GM20000 (cell line): ENCODE measurements around the gene MYO18B.

Experiments used
- DNase-seq: peaks from one replicate; pipeline ENCODE4 v3.0.0; 2012; ENCODE audit warnings: low spot score
- CTCF ChIP-seq: IDR thresholded peaks from 2 replicates; pipeline ENCODE4 v1.5.1; 2012; ENCODE audit warnings: mild to moderate bottlenecking, control low read depth; ENCODE audit errors: extremely low read depth, missing control alignments

The MYO18B gene

GRCh38 chr22:25987948-25988347, 246.0 kb downstream of the MYO18B start:
- peak; percentile 15 for DNase-seq
- no peak for TF ChIP-seq CTCF

DNA sequence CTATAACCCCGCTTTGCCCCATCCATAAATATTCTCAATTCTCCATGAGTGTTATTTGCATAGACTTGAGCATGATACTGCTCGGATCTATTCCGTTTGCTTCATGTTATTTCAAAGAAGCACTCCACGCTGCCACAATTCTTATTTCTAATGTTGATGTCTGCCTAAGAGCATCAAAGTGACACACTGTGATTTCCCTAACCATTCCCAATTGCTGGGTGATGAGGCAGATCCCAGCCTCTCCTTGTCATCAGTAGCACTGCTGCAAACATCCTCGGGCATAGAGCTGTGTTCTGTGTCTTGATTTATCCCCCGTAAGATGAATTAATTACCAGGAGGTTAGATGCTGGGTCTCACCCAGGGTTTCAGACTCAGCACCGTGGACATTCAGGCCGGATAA, 249.0 kb downstream of the MYO18B start:
- TF ChIP-seq CTCF, result no peak
- DNase-seq, result no peak

DNA sequence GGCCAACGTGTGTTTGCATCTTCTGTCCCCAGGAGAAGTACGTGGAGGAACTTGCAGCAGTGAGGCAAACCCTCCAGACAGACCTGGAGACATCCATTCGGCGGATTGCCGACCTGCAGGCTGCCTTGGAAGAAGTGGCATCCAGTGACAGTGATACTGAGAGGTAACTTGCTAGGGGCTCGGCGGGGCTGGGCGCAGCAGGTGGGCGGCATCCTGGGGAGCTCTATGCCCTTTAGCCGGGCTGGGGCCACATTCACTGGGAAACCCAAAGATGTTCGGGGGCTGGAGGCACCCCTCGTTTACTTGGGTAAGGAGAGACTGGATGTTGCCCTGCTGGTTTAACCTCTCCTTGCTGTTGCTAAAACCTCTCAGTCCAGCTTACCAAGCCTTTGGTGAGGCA, 250.3 kb downstream of the MYO18B start:
- TF ChIP-seq CTCF, result no peak
- no peak for DNase-seq

GRCh38 chr22:25996669-25997068, 254.7 kb downstream of the MYO18B start:
- TF ChIP-seq CTCF, result no peak
- DNase-seq, result no peak

DNA sequence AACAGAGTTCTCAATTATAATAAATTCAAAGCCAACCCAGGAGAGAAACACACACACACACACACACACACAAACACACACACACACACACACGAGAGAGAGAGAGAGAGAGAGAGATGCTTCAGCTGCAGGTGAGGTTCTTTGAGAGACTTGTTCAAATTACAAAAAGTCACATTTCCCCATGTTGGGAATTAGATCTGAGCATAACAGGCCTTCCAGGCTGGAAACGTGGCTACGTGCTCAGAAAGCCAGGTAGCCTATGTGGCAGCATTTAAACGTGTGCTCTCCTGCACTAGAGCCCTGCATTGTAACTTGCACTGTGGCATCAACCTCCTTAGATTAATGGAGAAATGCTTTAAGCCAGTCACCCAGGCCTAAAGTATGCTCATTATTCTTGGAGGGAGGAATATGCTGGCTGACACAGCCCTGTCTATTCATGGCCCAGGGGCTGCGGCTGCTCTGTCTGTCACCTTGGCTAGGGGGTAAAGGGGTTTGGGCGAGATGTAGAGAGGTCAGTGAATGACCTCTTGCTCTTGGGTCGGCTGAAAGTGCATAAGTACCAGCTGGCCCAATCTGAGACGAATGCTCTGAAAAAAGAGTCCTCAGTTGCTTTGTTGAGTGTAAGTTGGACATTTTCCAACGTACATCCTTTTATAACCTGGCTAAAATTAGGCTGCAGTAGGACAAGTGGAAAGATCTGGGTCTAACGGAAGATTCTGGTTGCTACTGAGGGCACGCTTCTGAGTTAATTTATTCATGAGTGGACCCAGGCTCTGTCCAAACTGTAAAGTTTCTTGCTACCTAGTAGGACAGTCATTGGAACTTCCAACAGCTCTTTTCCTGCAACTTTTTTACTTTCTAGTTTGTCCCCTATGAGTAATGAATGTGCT, 256.1 kb downstream of the MYO18B start:
- TF ChIP-seq CTCF, result no peak
- no peak for DNase-seq

GRCh38 chr22:26002456-26002855, 260.5 kb downstream of the MYO18B start:
- no peak for DNase-seq
- TF ChIP-seq CTCF, result no peak

DNA sequence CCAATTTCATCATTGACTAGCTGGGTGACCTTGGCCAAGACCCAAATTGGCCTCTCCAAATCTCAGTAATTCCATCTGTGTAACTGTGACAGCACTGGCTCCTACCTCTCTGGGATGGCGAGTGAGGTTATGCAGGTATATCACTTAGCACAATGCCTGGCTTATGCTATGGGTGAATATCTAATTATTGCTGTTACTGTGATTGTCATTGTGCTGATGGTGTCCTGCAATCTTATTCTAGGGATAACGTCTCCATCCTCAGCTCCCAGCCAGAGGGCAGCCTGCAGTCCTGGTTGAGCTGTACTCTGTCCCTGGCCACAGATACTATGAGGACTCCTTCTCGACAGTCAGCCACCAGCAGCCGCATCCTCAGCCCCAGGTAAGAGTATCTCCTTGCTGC, 262.5 kb downstream of the MYO18B start:
- no peak for TF ChIP-seq CTCF
- no peak for DNase-seq
